ENCODE results near the gene BPIFA1.

BPIFA1 gene

GRCh38 chr20:33250666-33251065 lies 14.9 kb downstream of the BPIFA1 start:
- no peak for TF ChIP-seq CTCF (IDR thresholded peaks at IDR 0.05; ENCODE audit: insufficient read depth, low read depth, low read length, missing control alignments)
- no peak for DNase-seq (ENCODE audit: low read depth)

DNA sequence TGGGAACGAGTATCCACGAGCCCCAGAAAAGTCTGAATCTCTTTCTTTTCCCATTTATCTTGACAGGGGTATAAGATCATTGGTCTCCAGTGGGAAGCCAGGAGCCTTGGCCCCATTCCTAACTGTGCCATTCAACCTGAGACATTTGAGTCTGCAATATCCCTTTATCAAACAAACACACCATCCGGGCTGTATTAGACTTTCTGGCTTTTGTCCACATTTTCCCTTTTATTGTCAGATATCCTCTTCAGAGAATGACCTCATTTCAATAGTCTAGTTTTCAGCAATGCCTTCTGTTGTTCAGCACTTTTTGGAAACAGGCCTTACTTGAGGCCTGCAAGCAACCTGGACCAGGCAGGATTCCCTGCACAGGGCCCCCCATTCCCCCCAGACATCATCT lies 15.7 kb downstream of the BPIFA1 start:
- H3K4me3 ChIP-seq (ENCODE audit: low read length), result no peak overlapping the region
- TF ChIP-seq CTCF (IDR thresholded peaks at IDR 0.05; ENCODE audit: insufficient read depth, low read depth, low read length, missing control alignments), result no peak
- no peak for DNase-seq (ENCODE audit: low read depth)

More at GRCh38 chr20:33250666-33251065, 14.9 kb downstream of the BPIFA1 start:
- no peak overlapping the region for H3K4me3 ChIP-seq (ENCODE audit: low read length)

DNA sequence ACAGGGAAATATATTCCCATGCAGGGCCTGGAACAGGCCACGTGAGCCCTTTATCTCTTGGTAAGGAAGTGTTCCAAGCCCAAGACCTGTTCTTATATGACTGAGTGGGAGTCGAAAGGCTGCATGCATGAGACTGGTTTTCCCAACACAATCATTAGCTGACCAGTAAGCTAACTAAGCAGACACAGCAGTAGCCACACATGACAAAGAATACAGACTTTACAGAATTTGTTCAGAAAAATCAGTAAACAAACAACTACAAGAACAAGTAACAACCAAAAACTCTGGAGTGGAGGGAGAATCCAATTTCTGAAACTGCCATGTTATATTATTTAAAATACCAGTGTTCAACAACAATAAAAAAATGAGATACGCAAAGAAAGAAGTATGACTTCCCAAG lies 16.7 kb downstream of the BPIFA1 start:
- no peak for TF ChIP-seq CTCF (IDR thresholded peaks at IDR 0.05; ENCODE audit: insufficient read depth, low read depth, low read length, missing control alignments)
- no peak for DNase-seq (ENCODE audit: low read depth)
- H3K4me3 ChIP-seq (ENCODE audit: low read length), result no peak overlapping the region

DNA sequence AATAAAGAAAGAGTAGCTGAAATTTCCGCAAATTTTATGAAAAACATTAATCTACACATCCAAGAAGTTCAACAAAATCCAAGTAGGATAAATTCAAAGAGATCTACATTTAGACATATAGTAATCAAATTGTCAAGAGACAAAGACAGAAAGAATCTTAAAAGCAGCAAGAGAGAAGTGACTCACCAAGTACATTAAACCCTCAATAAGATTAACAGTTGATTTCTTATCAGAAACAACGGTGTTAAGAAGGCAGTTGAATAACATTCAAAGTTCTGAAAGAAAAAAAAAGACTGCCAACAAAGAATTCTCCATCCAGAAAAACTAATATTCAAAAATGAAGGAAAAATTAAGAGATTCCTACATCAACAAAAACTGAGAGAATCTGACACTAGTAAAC lies 19.2 kb downstream of the BPIFA1 start:
- no peak overlapping the region for H3K4me3 ChIP-seq (ENCODE audit: low read length)
- no peak for TF ChIP-seq CTCF (IDR thresholded peaks at IDR 0.05; ENCODE audit: insufficient read depth, low read depth, low read length, missing control alignments)
- DNase-seq (ENCODE audit: low read depth), result no peak

- TF ChIP-seq CTCF (IDR thresholded peaks at IDR 0.05; ENCODE audit: insufficient read depth, low read depth, low read length, missing control alignments), result no peak
- H3K4me3 ChIP-seq (ENCODE audit: low read length), result no peak overlapping the region
- DNase-seq (ENCODE audit: low read depth), result no peak
These were observed 21.4 kb downstream of the BPIFA1 start for GRCh38 chr20:33257237-33257636.

DNA sequence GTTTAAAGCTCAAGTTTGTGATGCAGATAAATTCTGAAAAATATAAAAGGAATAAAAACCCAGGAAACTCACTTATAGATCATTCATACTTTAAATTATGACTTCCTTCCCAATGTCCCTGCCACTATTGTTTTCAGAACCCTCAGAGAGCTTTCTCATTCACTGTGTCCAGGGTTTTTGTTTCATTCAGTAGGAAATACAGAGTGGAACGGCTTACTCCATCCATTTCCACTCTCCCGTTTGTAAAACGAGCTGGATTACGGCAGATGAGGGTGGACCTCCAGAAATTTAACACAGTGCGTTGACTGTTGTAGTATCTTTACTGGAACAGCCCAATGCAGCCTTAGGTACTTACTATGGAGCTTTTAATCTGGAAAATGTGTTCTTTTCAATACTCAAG lies 23.6 kb downstream of the BPIFA1 start:
- no peak for TF ChIP-seq CTCF (IDR thresholded peaks at IDR 0.05; ENCODE audit: insufficient read depth, low read depth, low read length, missing control alignments)
- no peak overlapping the region for H3K4me3 ChIP-seq (ENCODE audit: low read length)
- no peak for DNase-seq (ENCODE audit: low read depth)

DNA sequence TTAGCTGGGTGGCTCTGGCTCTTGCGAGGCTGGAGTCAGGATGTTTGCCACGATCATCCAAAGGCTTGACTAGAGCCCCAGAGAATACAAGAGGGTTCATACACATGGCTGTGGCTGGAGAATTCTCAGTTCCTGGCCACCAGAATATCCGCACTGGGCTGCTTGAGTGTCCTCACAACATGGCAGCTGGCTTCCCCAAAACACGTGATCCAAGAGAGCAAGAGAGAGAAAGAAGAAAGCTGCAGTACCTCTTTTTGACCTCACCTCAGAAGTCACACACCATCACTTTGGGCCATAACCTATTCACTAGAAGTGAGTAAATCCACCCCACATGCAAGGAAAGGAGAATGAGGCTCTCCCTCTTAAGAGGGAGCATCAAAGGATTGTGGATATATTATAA lies 25.7 kb downstream of the BPIFA1 start:
- H3K4me3 ChIP-seq (ENCODE audit: low read length), result no peak overlapping the region
- no peak for DNase-seq (ENCODE audit: low read depth)
- no peak for TF ChIP-seq CTCF (IDR thresholded peaks at IDR 0.05; ENCODE audit: insufficient read depth, low read depth, low read length, missing control alignments)

All from epithelial cell of esophagus (primary cell).